ENCODE measurements around the gene KCNMA1. TPM values are rescaled to one million over a fixed set of nuclear protein-coding genes. Genes with fewer than 3 reads are reported as not detected.

The KCNMA1 gene
- total and polyA plus RNA-seq, 10 of the 15 experiments (the other 5 are each of a cell fraction or from before 2014, with no cell fraction given): 8.5 to 77.0 (median 21.3) TPM

DNA sequence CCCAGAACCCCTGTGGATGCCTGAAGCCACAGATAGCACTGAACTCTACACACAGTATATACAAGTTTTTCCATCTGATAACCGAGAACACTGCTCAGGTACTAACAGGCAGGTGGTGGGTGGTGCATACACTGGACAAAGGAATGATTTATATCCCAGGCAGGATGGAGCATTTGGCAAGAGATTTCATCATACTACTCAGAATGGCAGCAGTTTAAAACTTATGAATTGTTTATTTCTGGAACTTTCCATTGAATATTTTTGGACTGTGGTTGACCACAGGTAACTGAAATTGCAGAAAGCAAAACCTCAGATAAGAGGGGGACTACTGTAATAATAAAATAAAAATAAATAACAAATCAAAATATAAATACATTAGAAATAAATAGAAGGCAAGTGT lies 10.9 kb upstream of the KCNMA1 start (continued):
- TF ChIP-seq ZNF622 (IDR thresholded peaks at IDR 0.05) (no peak), TCF12 (IDR thresholded peaks at IDR 0.05; ENCODE audit: low read depth, low read length) (no peak), RFX5 (IDR thresholded peaks at IDR 0.05; ENCODE audit: low read depth, low read length) (no peak), STAT3 (IDR thresholded peaks at IDR 0.05; ENCODE audit: low read depth, low read length) (no peak), IKZF1 (conservative IDR thresholded peaks at IDR 0.05) (peak; percentile 39; the same call in 1 of the 2 replicates), RUNX3 (IDR thresholded peaks at IDR 0.05; ENCODE audit: low read length) (peak; percentile 89), KAT2A (conservative IDR thresholded peaks at IDR 0.05; ENCODE audit: control insufficient read depth, low read depth, low read length) (no peak), LARP7 (IDR thresholded peaks at IDR 0.05) (no peak), HDGF (IDR thresholded peaks at IDR 0.05) (no peak), CBFB (IDR thresholded peaks at IDR 0.05; ENCODE audit: low read depth) (peak; percentile 58; the same call in 1 of the 2 replicates), CHD2 (IDR thresholded peaks at IDR 0.05; ENCODE audit: borderline replicate concordance, low read depth, low read length) (no peak), KLF5 (IDR thresholded peaks at IDR 0.05; ENCODE audit: partially characterized antibody) (no peak), MYB (IDR thresholded peaks at IDR 0.05; ENCODE audit: borderline replicate concordance, low read depth, low read length) (peak; percentile 46; the same call in 1 of the 2 replicates), FOXM1 (IDR thresholded peaks at IDR 0.05; ENCODE audit: low read depth, low read length) (peak; percentile 44; the same call in 1 of the 2 replicates)
- TF ChIP-seq, protein P1, sequence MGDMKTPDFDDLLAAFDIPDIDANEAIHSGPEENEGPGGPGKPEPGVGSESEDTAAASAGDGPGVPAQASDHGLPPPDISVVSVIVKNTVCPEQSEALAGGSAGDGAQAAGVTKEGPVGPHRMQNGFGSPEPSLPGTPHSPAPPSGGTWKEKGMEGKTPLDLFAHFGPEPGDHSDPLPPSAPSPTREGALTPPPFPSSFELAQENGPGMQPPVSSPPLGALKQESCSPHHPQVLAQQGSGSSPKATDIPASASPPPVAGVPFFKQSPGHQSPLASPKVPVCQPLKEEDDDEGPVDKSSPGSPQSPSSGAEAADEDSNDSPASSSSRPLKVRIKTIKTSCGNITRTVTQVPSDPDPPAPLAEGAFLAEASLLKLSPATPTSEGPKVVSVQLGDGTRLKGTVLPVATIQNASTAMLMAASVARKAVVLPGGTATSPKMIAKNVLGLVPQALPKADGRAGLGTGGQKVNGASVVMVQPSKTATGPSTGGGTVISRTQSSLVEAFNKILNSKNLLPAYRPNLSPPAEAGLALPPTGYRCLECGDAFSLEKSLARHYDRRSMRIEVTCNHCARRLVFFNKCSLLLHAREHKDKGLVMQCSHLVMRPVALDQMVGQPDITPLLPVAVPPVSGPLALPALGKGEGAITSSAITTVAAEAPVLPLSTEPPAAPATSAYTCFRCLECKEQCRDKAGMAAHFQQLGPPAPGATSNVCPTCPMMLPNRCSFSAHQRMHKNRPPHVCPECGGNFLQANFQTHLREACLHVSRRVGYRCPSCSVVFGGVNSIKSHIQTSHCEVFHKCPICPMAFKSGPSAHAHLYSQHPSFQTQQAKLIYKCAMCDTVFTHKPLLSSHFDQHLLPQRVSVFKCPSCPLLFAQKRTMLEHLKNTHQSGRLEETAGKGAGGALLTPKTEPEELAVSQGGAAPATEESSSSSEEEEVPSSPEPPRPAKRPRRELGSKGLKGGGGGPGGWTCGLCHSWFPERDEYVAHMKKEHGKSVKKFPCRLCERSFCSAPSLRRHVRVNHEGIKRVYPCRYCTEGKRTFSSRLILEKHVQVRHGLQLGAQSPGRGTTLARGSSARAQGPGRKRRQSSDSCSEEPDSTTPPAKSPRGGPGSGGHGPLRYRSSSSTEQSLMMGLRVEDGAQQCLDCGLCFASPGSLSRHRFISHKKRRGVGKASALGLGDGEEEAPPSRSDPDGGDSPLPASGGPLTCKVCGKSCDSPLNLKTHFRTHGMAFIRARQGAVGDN (IDR thresholded peaks at IDR 0.05): no peak
- TF ChIP-seq, protein P2, sequence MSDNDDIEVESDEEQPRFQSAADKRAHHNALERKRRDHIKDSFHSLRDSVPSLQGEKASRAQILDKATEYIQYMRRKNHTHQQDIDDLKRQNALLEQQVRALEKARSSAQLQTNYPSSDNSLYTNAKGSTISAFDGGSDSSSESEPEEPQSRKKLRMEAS (IDR thresholded peaks at IDR 0.05; ENCODE audit: low read depth, low read length): no peak
- TF ChIP-seq, protein P3, sequence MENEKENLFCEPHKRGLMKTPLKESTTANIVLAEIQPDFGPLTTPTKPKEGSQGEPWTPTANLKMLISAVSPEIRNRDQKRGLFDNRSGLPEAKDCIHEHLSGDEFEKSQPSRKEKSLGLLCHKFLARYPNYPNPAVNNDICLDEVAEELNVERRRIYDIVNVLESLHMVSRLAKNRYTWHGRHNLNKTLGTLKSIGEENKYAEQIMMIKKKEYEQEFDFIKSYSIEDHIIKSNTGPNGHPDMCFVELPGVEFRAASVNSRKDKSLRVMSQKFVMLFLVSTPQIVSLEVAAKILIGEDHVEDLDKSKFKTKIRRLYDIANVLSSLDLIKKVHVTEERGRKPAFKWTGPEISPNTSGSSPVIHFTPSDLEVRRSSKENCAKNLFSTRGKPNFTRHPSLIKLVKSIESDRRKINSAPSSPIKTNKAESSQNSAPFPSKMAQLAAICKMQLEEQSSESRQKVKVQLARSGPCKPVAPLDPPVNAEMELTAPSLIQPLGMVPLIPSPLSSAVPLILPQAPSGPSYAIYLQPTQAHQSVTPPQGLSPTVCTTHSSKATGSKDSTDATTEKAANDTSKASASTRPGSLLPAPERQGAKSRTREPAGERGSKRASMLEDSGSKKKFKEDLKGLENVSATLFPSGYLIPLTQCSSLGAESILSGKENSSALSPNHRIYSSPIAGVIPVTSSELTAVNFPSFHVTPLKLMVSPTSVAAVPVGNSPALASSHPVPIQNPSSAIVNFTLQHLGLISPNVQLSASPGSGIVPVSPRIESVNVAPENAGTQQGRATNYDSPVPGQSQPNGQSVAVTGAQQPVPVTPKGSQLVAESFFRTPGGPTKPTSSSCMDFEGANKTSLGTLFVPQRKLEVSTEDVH (IDR thresholded peaks at IDR 0.05; ENCODE audit: low read depth, partially characterized antibody): no peak
- TF ChIP-seq, protein P4, sequence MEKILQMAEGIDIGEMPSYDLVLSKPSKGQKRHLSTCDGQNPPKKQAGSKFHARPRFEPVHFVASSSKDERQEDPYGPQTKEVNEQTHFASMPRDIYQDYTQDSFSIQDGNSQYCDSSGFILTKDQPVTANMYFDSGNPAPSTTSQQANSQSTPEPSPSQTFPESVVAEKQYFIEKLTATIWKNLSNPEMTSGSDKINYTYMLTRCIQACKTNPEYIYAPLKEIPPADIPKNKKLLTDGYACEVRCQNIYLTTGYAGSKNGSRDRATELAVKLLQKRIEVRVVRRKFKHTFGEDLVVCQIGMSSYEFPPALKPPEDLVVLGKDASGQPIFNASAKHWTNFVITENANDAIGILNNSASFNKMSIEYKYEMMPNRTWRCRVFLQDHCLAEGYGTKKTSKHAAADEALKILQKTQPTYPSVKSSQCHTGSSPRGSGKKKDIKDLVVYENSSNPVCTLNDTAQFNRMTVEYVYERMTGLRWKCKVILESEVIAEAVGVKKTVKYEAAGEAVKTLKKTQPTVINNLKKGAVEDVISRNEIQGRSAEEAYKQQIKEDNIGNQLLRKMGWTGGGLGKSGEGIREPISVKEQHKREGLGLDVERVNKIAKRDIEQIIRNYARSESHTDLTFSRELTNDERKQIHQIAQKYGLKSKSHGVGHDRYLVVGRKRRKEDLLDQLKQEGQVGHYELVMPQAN (conservative IDR thresholded peaks at IDR 0.05): no peak
- TF ChIP-seq, protein P5, sequence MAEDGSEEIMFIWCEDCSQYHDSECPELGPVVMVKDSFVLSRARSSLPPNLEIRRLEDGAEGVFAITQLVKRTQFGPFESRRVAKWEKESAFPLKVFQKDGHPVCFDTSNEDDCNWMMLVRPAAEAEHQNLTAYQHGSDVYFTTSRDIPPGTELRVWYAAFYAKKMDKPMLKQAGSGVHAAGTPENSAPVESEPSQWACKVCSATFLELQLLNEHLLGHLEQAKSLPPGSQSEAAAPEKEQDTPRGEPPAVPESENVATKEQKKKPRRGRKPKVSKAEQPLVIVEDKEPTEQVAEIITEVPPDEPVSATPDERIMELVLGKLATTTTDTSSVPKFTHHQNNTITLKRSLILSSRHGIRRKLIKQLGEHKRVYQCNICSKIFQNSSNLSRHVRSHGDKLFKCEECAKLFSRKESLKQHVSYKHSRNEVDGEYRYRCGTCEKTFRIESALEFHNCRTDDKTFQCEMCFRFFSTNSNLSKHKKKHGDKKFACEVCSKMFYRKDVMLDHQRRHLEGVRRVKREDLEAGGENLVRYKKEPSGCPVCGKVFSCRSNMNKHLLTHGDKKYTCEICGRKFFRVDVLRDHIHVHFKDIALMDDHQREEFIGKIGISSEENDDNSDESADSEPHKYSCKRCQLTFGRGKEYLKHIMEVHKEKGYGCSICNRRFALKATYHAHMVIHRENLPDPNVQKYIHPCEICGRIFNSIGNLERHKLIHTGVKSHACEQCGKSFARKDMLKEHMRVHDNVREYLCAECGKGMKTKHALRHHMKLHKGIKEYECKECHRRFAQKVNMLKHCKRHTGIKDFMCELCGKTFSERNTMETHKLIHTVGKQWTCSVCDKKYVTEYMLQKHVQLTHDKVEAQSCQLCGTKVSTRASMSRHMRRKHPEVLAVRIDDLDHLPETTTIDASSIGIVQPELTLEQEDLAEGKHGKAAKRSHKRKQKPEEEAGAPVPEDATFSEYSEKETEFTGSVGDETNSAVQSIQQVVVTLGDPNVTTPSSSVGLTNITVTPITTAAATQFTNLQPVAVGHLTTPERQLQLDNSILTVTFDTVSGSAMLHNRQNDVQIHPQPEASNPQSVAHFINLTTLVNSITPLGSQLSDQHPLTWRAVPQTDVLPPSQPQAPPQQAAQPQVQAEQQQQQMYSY (CRISPR knock-in tag; IDR thresholded peaks at IDR 0.05): no peak
